Measurements from ENCODE around the gene SIGLEC15. TPM values are rescaled to one million over a fixed set of nuclear protein-coding genes. Genes with fewer than 3 reads are reported as not detected.
A peak's percentile ranks its signal among the peaks of the same experiment; 100 is the strongest.

SIGLEC15 gene
- total RNA-seq, 2 experiments from 2014 or later: not detected

GRCh38 chr18:45865466-45865865 is 40.0 kb downstream of the SIGLEC15 start:
- POLR2A ChIA-PET: no interaction called here
- Mint-ChIP-seq H3K27me3 (ENCODE audit: low read depth) (no peaks in the 10 kb centered on the region), H3K9me3 (ENCODE audit: insufficient read depth) (no peaks in the 10 kb centered on the region), H3K4me3 (no peak overlapping the region), H3K36me3 (ENCODE audit: low read depth) (peaks cover 64% of the 10 kb centered on the region), H3K4me1 (ENCODE audit: low read depth) (no peaks in the 10 kb centered on the region), H3K27ac (no peak overlapping the region)
- CTCF ChIA-PET: no interaction called here
- DNase-seq (no peak), ATAC-seq (no peak)

GRCh38 chr18:45870419-45870818 is 44.9 kb downstream of the SIGLEC15 start:
- ATAC-seq: no peak
- Mint-ChIP-seq H3K4me3 (no peak overlapping the region), H3K36me3 (ENCODE audit: low read depth) (peaks cover 85% of the 10 kb centered on the region), H3K27ac (no peak overlapping the region), H3K9me3 (ENCODE audit: insufficient read depth) (peaks cover 20% of the 10 kb centered on the region), H3K4me1 (ENCODE audit: low read depth) (peaks cover 22% of the 10 kb centered on the region), H3K27me3 (ENCODE audit: low read depth) (no peaks in the 10 kb centered on the region)
- CTCF ChIA-PET: interaction anchor here (1.2 to 3.5 kb wide), 2 partner anchors 9 to 204 kb away, joined by 4 to 25 read pairs; no protein-coding TSS in a partner anchor
- DNase-seq: no peak
- POLR2A ChIA-PET: interaction anchor here (0.7 kb wide), 1 partner anchor 50 kb away, joined by 4 read pairs; no protein-coding TSS in a partner anchor

- Mint-ChIP-seq H3K4me1 (ENCODE audit: low read depth) (peaks cover 24% of the 10 kb centered on the region), H3K36me3 (ENCODE audit: low read depth) (peaks cover 83% of the 10 kb centered on the region), H3K4me3 (no peak overlapping the region), H3K27ac (no peak overlapping the region), H3K9me3 (ENCODE audit: insufficient read depth) (peaks cover 22% of the 10 kb centered on the region), H3K27me3 (ENCODE audit: low read depth) (no peaks in the 10 kb centered on the region)
- ChIA-PET CTCF (interaction anchor here (1.2 kb wide), 1 partner anchor 205 kb away, joined by 4 read pairs; no protein-coding TSS in a partner anchor), POLR2A (no interaction called here)
- DNase-seq (no peak), ATAC-seq (no peak)
These were observed 46.1 kb downstream of the SIGLEC15 start for GRCh38 chr18:45871431-45872084.

GRCh38 chr18:45874491-45875184 is 49.2 kb downstream of the SIGLEC15 start:
- Mint-ChIP-seq H3K4me1 (ENCODE audit: low read depth) (peaks cover 27% of the 10 kb centered on the region), H3K4me3 (peak overlapping the region; percentile 2), H3K27me3 (ENCODE audit: low read depth) (no peaks in the 10 kb centered on the region), H3K27ac (peak overlapping the region; percentile 80), H3K9me3 (ENCODE audit: insufficient read depth) (peaks cover 22% of the 10 kb centered on the region), H3K36me3 (ENCODE audit: low read depth) (peaks cover 72% of the 10 kb centered on the region)
- POLR2A ChIA-PET: no interaction called here
- CTCF ChIA-PET: interaction anchor here (0.6 to 1.8 kb wide), 4 partner anchors 34 to 208 kb away, joined by 3 to 7 read pairs (median 4); no protein-coding TSS in a partner anchor
- DNase-seq: peak; percentile 81
- ATAC-seq: peak; percentile 88

- H3K4me3 Mint-ChIP-seq: no peak overlapping the region
- H3K36me3 Mint-ChIP-seq (ENCODE audit: low read depth): peaks cover 68% of the 10 kb centered on the region
- ChIA-PET CTCF (interaction anchor here (1.5 to 7.1 kb wide), 3 partner anchors 68 to 212 kb away, joined by 3 to 156 read pairs (median 95); partner anchors contain the start of gene SLC14A1), POLR2A (interaction anchor here (1.6 kb wide), 1 partner anchor 188 kb away, joined by 5 read pairs; no protein-coding TSS in a partner anchor)
- DNase-seq (no peak), ATAC-seq (no peak)
- H3K9me3 Mint-ChIP-seq (ENCODE audit: insufficient read depth): peaks cover 22% of the 10 kb centered on the region
- H3K27ac Mint-ChIP-seq: no peak overlapping the region
- no peaks in the 10 kb centered on the region for H3K27me3 Mint-ChIP-seq (ENCODE audit: low read depth)
- H3K4me1 Mint-ChIP-seq (ENCODE audit: low read depth): peaks cover 32% of the 10 kb centered on the region
These were observed 50.7 kb downstream of the SIGLEC15 start for GRCh38 chr18:45876161-45876560.

GRCh38 chr18:45877403-45877802 is 51.9 kb downstream of the SIGLEC15 start:
- Mint-ChIP-seq H3K9me3 (ENCODE audit: insufficient read depth) (peaks cover 22% of the 10 kb centered on the region), H3K27ac (no peak overlapping the region), H3K36me3 (ENCODE audit: low read depth) (peaks cover 62% of the 10 kb centered on the region), H3K27me3 (ENCODE audit: low read depth) (no peaks in the 10 kb centered on the region), H3K4me3 (no peak overlapping the region), H3K4me1 (ENCODE audit: low read depth) (peaks cover 32% of the 10 kb centered on the region)
- ChIA-PET CTCF (interaction anchor here (1.5 to 7.1 kb wide), 6 partner anchors 38 to 214 kb away, joined by 3 to 156 read pairs (median 44); partner anchors contain the start of gene SLC14A1), POLR2A (interaction anchor here (1.6 kb wide), 1 partner anchor 190 kb away, joined by 5 read pairs; no protein-coding TSS in a partner anchor)
- ATAC-seq: no peak
- DNase-seq: no peak

GRCh38 chr18:45879681-45880655 is 54.5 kb downstream of the SIGLEC15 start:
- Mint-ChIP-seq H3K27ac (peak overlapping the region; percentile 55), H3K4me1 (ENCODE audit: low read depth) (peaks cover 14% of the 10 kb centered on the region), H3K4me3 (no peak overlapping the region), H3K27me3 (ENCODE audit: low read depth) (no peaks in the 10 kb centered on the region), H3K36me3 (ENCODE audit: low read depth) (peaks cover 46% of the 10 kb centered on the region), H3K9me3 (ENCODE audit: insufficient read depth) (peaks cover 6% of the 10 kb centered on the region)
- CTCF ChIA-PET: interaction anchor here (0.6 to 7.1 kb wide), 47 partner anchors 8 to 759 kb away, joined by 3 to 156 read pairs (median 5); partner anchors contain the start of gene SLC14A1
- DNase-seq (peak; percentile 76), ATAC-seq (peak; percentile 91)
- POLR2A ChIA-PET: no interaction called here

- DNase-seq (no peak), ATAC-seq (no peak)
- Mint-ChIP-seq H3K27me3 (ENCODE audit: low read depth) (no peaks in the 10 kb centered on the region), H3K4me3 (no peak overlapping the region), H3K9me3 (ENCODE audit: insufficient read depth) (no peaks in the 10 kb centered on the region), H3K4me1 (ENCODE audit: low read depth) (peaks cover 8% of the 10 kb centered on the region), H3K27ac (no peak overlapping the region), H3K36me3 (ENCODE audit: low read depth) (peaks cover 40% of the 10 kb centered on the region)
- POLR2A ChIA-PET: no interaction called here
- CTCF ChIA-PET: interaction anchor here (0.8 to 7.1 kb wide), 23 partner anchors 12 to 260 kb away, joined by 3 to 156 read pairs (median 8); partner anchors contain the start of gene SLC14A1
These were observed 55.5 kb downstream of the SIGLEC15 start for GRCh38 chr18:45880876-45881558.

GRCh38 chr18:45887585-45887984 is 62.1 kb downstream of the SIGLEC15 start:
- Mint-ChIP-seq H3K27me3 (ENCODE audit: low read depth) (no peaks in the 10 kb centered on the region), H3K4me1 (ENCODE audit: low read depth) (no peaks in the 10 kb centered on the region), H3K4me3 (no peak overlapping the region), H3K27ac (no peak overlapping the region), H3K36me3 (ENCODE audit: low read depth) (peaks cover 20% of the 10 kb centered on the region), H3K9me3 (ENCODE audit: insufficient read depth) (no peaks in the 10 kb centered on the region)
- DNase-seq: no peak
- no peak for ATAC-seq
- POLR2A ChIA-PET: no interaction called here
- CTCF ChIA-PET: interaction anchor here (1.0 kb wide), 1 partner anchor 8 kb away, joined by 3 read pairs; no protein-coding TSS in a partner anchor

GRCh38 chr18:45889419-45890064 is 64.1 kb downstream of the SIGLEC15 start:
- DNase-seq (no peak), ATAC-seq (no peak)
- H3K36me3 Mint-ChIP-seq (ENCODE audit: low read depth): peaks cover 14% of the 10 kb centered on the region
- H3K4me3 Mint-ChIP-seq: no peak overlapping the region
- CTCF ChIA-PET: no interaction called here
- H3K27me3 Mint-ChIP-seq (ENCODE audit: low read depth): no peaks in the 10 kb centered on the region
- no peak overlapping the region for H3K27ac Mint-ChIP-seq
- no peaks in the 10 kb centered on the region for H3K9me3 Mint-ChIP-seq (ENCODE audit: insufficient read depth)
- no peaks in the 10 kb centered on the region for H3K4me1 Mint-ChIP-seq (ENCODE audit: low read depth)
- POLR2A ChIA-PET: no interaction called here

Measured in activated CD8-positive, alpha-beta T cell treated with anti-CD3 and anti-CD28 coated beads, Interleukin-2, amount 10 ng/mL, durations not matched to agents 7 days and 5 days (primary cell).